ENCODE measurements around the gene ANTXR2. TPM values are rescaled to one million over a fixed set of nuclear protein-coding genes. Genes with fewer than 3 reads are reported as not detected.
"Not testable (repeated sequence)": the region's sequence is repeated elsewhere in the genome, so short reads cannot be mapped to it uniquely, and the experiment has no call there.

Gene ANTXR2
- polyA plus RNA-seq, 5 donors: 48.1 to 76.4 (median 65.5) TPM

DNA sequence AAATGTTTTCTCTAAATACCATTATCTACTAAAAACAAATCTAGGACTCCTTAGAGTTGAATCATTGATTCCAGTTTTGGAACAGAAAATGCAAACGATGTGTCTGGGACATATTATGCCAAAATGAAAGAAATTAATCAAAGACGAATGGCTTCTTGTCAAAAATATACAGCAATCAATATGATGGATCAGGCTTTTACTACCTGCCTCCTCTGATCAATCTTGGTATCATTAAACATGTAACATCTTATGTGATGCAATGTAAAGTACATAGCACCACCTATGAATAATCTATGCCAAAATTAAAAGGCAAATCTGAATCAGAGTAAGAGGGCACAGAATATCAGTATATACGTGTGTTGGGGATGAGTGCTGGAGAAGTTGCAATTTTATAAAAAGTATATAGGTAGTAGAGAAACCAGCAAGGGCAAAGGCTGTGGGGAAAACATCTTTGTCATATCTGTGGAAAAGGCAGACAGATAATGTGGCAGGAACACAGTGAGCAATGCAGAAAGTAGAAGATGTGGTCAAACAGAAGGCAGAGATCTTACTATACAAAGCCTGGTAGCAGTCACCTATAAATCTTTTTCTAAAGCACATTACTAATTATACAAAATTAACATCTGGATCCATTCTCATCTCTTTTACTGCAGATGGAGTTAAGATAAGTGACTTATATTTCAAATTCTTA is 152.7 kb downstream of the ANTXR2 start:
- no peak for DNase-seq

DNA sequence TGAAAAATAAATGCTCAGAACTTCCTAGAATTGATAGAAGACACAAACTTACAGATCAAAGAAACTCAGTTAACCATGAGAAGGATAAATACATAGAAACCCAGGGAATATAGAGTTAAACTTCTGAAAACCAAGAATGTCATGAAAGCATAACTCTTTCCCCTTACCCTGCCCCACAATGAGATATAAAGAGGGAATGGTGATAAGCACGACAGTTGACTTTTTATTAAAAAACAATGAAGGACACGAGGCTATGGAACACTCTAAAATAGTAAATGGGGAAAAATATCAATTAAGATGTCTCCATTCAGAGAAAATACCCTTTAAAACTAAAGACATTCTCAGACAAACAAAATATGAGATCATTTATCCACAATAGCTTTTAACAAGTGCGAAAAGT is 154.7 kb downstream of the ANTXR2 start:
- no peak for DNase-seq

DNA sequence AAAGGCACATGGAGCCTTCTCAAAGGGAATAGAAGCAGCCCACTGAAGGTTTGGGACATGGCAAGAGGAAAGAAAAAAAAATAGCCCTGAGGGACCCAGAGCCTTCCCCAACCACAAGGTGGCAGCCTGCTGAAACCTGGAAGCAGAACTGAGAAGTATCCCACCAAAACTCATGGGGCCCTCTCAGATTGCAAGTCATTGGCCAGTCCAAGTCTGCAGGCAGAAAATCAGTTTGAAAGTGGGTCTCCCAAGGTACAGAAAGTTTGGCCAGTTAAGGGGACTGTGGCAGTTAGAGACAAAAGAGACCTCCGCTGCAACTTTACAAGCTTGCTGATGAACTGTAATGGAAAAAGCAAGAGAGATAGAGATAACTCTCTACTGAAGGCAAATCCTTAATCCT is 155.8 kb downstream of the ANTXR2 start:
- no peak for DNase-seq

DNA sequence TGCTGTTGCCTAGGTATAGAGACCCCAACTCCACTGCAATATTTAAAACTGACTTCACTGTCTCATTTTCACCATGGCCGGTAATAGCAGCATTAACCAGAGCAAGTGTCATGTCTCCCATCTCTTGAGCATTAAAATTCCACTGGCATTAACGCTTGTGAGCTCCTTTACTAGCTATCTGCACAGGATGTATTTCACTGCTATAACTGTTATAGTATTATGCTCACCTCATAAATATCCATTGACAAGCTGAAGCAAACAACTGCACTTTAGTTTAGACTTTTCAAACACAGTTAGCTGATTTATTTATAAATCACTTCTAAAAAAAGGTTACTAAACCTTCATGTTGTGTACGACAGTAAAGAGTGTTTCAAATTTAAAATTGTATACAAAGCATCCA is 157.8 kb downstream of the ANTXR2 start:
- no peak for DNase-seq

DNA sequence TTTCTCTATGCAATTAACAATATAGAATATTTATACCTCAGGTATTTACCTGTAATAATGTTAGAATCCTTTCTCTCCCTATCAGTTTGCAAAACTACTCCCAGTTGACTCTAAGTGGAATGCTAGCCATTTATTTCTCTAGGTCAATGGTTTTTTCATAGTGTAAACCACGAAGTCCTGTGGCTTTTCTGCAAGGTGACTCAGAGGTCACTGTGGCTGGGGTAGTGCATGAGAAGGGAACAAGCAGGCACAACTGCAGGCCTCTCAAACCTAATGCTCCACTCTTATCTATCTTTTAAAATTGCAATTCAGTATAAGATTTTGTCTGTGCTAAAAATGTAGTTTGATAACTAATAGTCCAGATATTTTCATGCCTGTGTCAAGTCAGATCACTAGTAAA is 159.4 kb downstream of the ANTXR2 start:
- DNase-seq: no peak

DNA sequence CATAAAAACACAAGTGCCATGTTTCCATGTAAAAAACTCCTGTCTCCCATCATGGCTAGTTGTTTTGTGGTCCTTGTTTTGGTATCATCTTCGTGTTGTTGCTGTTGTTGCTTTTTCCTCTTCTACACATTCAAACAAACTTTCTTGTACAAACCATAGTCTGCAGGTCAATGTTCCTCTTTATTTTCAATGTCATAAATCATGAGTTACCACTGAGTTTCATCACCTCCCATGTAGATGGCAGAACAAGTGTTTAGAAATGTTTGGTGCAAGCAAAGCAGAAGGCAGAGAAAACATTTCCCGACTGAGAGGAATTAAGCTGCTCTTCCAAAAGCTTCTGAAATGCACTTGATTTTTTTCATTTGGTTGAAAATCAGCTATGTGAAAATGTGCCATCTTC is 166.0 kb downstream of the ANTXR2 start:
- DNase-seq: no peak

DNA sequence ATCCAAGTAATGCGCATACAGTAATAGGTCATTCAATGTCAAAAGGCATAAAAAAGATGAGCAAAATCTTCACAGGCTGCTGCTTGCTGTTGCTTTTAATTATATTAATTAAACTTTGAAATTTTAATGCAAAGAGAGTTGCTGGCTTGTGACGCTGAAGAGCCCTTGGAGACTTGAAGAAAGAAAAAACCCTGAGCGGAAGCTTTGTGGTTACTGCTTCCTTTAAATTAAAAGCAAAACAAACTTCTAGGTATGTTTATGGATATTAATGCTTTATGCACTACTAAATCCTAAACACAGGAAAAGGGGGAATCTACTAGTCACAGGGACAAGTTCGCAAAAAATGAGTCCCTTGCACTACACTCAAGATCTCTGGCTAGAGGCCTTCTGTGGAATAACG is 166.7 kb downstream of the ANTXR2 start:
- no peak for DNase-seq

DNA sequence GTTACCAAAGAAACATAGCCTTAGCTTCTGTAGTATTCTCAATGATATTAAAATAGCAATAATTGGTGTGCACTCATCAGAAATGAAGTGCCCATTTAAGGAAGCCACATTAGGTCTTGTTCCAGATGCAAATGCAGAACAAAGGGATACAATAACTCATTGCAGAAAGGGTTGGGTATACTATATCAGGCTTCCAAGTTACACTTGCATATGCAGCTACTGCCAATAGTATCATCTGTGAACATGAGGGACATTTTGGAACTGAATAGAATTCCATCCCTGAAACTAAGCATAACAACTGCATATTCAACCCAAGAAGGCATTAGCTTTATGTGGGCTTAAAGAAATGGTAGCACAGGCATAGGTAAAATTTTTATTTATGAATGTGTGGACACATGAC is 167.8 kb downstream of the ANTXR2 start:
- DNase-seq: no peak

DNA sequence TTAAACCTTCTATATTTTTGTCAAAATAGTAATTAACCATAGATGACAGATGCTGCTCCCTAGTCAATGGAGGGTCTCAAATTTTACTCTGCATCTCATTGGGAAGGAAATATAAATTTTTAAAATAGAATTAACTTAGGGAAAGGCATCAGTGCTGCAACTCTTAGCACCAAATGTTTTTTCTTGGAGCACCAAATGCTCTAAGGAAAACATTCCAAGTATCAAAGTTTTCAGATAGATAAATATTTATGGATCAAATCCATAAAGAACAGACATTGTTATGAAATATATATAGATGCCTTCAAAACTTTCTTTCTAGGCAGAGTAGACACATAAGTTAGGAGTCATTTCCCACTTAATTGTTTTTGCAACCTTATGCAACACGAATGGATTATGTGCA is 168.7 kb downstream of the ANTXR2 start:
- peak in 1 of 2 donors; percentile 19 for DNase-seq

DNA sequence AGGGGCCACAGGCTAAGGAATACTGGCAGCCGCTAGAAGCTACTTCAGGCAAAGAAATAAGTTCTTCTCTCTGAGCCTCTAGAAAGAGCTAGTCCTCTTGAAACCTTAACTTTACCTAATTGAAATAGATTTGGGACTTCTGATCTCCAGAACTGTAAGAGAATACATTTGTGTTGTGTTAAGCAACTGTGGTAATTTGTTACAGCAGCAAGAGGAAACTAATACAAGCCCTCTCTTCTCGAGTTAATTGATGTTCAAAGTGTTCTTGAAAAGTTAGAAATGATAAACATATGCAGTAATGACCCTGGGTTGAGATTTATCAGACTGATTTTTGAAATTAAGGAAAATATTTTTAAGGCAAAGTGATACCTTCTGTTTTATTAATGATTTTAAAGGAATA is 172.8 kb downstream of the ANTXR2 start:
- no peak for DNase-seq

DNA sequence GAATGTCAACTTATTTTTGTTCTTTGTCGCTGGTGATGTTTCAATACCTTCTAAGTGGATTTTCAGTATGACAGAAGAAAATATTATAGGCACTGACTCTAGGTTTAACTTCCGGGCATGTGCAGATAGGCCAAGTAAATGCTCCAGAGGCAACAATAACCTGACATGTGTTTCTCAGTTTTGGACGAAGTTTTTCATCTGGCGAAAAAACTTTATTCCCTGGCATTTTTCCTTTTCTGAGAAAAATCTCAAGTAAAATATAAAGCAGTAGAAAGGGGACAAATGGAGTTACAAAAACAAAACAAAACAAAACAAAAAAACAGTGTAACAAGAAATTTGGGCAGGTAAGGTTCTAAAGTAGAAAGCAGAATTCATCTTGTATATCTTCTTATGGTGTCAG is 173.5 kb downstream of the ANTXR2 start:
- DNase-seq: no peak

DNA sequence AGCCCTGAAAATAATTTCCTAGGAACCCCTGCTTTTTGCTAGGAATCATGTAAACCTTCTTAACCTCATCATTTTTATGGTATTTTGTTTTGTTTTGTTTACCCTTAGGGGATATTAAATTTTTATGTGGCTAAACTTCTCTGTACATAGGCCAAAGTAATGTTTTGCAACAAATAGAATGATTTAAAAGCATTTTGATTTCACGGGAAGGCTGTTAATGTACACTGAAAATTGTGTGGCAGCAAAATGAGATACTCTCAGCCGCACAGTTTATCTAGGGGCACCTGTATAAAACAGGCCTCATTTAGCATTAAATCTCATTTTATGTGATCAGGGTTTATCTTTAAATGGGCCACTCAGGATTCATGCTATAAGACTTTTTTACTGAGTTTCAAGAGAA is 175.0 kb downstream of the ANTXR2 start:
- DNase-seq: no peak

DNA sequence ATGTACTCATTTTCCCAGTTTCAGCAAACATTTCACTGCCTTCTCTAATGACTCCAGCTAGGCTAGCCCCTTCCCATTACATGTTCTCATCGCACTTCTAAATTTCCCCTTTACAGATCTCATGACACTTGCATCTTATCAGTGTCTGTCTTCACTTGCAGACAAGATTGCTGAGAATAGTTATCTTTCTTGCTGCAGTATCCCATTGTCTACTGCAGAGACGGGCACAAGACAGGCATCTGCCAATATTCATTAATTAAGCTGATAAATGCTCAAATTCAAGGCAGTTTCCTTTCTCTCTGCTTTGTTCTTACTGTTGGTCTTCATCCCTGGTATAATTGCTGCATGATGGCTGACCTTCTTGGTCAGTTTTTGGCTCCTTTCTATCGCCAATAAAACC is 175.9 kb downstream of the ANTXR2 start:
- DNase-seq: no peak

DNA sequence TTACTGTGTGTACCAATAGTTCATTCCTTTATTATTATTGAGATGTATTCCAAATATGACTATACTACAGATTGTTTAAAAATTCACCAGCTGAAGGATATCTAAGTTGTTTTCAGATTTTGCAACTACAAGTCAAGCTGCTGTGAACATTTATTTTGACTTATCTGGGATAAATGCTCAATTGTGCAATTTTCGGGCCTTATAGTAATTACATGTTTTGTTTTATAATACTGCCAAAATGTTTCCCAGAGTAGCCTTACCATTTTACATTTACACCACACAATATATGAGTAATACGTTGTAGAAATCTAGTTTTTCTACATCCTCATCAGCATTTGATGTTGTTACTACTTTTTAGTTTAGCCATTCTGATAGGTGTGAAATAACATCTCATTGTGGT is 179.6 kb downstream of the ANTXR2 start:
- DNase-seq: peak; percentile 42 to 45

DNA sequence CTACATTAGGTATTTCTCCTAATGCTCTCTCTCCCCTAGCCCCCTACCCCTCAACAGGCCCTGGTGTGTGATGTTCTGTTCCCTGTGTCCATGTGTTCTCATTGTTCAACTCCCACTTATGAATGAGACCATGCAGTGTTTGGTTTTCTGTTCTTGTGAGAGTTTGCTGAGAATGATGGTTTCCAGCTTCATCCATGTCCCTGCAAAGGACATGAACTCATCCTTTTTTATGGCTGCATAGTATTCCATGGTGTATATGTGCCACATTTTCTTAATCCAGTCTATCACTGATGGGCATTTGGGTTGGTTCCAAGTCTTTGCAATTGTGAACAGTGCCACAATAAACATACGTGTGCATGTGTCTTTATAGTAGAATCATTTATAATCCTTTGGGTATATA is 184.0 kb downstream of the ANTXR2 start:
- DNase-seq: not testable (repeated sequence)

DNA sequence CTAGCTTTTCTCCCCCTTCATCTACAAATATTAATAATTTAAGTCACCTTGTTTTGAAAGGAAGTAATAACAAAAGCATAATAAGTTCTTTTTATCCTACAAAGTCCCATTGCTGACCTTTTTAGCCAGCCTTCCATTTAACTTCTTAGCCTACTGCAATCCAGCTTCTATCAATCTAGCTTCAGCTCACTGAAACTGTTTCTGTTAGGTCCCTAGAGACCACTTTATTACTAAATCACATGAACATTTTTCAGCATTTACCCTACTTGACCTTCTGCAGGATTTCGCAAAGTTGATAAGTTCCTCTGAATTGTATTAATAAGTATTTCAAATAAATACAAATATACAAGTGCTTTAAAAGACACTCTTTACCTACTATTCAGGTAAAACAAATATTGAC is 186.5 kb downstream of the ANTXR2 start:
- DNase-seq: no peak

DNA sequence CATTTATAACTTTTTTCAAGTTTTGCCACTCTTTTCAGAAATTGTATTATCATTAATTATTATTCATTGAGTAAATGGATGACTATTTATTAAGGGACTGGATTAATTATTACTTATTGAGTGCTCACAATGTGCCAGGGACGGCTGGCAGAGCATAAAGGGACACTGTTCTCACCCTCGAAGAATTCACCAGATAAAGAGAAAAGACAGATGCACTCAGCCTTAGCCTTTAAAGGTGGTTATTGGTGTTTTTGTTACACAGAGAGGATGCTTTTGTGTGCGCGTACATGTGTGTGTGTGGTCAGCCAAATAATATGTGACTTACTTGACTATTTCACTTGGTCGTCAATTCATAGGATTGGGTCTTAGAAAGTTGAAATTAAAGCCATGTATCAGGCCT is 187.0 kb downstream of the ANTXR2 start:
- DNase-seq: no peak

DNA sequence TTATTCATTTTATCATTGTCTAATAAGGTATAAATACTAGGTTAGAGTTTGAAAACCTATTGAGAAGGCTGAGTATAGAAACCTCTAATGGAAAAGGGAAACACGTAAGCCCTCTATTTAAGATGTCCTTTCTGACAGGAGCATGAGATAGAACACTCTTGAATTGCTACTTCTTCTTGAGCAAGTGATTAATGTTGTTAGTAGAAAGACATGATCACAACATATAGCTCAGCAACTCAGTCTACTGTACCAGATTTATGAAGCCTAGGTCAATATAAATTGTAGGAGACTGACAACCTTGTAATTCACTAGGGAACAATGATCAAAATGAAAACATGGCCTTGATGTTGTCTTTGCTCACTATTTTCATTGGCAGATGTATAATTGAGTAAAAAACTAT is 189.7 kb downstream of the ANTXR2 start:
- DNase-seq: no peak

DNA sequence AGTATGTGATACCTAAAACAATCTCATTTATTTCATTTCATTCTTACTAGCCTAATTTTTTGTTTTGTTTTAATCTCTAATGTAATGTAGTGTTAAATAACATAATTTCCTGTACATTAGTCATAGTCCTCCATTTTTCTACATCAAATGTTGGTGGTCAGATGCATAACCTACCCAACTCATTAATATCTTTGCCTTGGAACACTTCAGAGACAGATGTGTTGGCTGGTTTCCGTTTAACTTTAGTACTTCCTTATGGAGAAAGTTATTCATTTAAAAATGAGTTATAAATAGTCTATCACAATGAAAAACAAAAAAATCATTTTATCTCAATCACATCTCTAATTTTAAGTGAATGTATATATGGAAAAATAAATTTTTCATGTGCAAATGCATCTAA is 190.2 kb downstream of the ANTXR2 start:
- no peak for DNase-seq

DNA sequence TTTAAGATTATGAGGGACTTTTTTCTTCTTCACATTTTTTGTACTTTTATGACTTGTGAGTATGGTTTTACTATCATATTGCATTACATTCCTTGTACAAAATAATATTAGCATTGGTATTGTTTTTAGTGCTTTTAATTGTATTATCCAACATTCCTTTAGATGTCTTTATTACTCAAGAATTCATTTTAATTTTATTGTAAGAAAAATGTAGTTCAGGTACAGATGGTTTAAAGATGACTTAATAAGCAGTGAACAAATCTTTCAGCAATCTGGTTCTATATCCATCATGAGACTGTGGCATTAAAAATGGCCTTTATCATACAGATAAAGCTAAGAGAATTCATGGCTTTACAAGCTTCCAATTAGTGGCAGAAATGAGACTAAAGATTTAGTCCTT is 191.6 kb downstream of the ANTXR2 start:
- no peak for DNase-seq

DNA sequence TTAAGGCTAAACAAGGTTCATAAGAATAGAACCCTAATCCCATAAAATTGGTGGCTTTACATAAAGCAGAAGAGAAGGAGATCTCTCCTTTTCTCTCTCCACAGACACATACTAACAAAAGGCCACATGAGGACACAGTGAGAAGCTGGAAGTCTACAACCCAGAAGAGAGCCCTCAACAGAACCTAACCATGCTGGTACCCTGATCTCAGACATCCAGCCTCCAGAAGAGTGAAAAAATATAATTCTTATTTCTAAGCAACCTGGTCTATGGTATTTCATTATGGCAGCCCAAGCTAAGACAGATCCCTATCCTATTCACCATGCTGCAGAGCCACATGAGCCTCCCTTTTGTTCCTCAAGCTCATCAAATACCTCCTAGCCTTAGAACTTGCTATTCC is 195.5 kb downstream of the ANTXR2 start:
- DNase-seq: no peak

DNA sequence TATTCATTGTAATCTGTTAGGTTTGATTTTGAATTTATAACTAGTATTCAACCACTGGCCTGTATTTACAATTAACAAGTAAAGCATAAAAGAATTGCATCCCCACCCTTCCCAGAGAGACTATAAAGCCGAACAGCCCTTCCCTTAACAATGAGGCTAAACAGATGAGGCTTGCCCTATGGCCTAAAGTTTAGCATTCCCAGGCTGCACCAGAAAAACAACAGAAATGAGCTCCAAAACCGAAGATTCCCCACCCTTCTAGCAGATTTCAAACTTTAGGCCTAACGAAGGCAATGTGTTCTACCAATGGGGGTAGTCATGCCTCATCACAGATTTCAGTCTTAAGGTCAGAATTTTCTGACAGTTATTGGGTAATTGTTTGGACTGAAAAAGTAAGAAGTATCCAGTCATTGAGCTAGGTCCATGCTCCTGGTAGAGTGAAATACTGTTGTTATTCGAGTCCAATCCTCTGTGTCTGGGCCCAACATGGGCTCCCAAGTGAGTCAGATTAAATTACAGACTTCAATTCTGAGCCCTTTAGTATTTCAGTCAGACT is 197.6 kb downstream of the ANTXR2 start:
- no peak for DNase-seq

DNA sequence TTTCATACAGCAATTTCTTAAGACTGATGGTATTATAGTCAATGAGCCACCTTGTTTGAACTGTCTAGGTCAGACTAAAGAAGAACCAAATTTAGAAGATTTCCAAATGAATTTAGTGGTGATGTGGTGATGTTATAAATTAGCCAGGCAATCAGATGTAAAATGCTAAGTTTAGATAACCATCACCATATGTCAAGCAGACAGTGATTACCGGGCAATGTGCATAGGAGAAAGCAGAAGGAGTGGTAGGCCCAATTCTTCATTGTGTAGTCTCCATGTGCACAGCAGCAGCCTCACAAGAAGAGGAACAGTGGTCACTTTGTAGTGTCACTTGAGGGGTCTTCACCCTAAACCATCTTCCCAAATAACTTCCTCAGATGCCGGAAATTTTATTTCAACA is 198.8 kb downstream of the ANTXR2 start:
- DNase-seq: no peak

DNA sequence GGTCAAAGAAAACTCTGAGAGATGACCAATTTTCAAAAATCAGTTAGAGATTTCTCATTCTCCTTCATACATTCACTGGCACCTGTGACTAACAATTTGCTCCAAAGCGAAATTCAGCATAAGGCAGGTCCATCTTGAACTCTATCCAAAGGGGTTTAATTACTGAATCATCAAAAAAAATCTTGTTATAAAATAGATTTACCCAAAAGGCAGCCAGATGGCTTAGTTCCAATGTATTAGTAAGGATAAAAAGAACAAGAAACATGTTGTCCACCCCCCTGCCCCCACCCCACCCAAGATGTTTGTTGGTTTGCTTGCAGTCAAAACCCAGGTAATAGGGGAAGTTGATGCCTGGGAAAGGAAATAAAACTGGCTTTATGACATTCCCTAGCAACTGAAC is 200.3 kb downstream of the ANTXR2 start:
- no peak for DNase-seq
